Gastroesophageal sphincter (tissue), 3 donors: Measurements from ENCODE around the gene LGALS16.

Experiments used
- EP300 ChIP-seq: sonication (generic); formaldehyde crosslinking; IDR thresholded peaks from one replicate; pipeline ENCODE4 v1.6.1; 2017; ENCODE audit warnings: antibody characterized with exemption, mild to moderate bottlenecking
- POLR2A ChIP-seq, 2 donors: fragments of 450-650 bp; IDR thresholded peaks; one replicate each; pipeline ENCODE4 v1.6.1; 2017; ENCODE audit warnings: antibody characterized with exemption in 2 of 2, mild to moderate bottlenecking in 2 of 2, moderate library complexity in 1 of 2
- POLR2AphosphoS5 ChIP-seq: sonication (generic); formaldehyde crosslinking; IDR thresholded peaks from one replicate; pipeline ENCODE4 v1.6.1; 2017; ENCODE audit warnings: antibody characterized with exemption
- TF ChIP-seq, protein P1 (sequence below), 4 experiments: fragments of 200-600 bp in 2 of 4; fragments of 450-650 bp in 2 of 4; sonication (generic) in 1 of 4; IDR thresholded peaks; one replicate each; pipeline ENCODE4 v1.5.1; 2017 to 2019; ENCODE audit warnings: antibody characterized with exemption in 4 of 4, mild to moderate bottlenecking in 2 of 4, moderate library complexity in 2 of 4

- TF ChIP-seq POLR2A (IDR thresholded peaks at IDR 0.05) (no peak), POLR2AphosphoS5 (no peak), EP300 (no peak)
- TF ChIP-seq, protein P1, sequence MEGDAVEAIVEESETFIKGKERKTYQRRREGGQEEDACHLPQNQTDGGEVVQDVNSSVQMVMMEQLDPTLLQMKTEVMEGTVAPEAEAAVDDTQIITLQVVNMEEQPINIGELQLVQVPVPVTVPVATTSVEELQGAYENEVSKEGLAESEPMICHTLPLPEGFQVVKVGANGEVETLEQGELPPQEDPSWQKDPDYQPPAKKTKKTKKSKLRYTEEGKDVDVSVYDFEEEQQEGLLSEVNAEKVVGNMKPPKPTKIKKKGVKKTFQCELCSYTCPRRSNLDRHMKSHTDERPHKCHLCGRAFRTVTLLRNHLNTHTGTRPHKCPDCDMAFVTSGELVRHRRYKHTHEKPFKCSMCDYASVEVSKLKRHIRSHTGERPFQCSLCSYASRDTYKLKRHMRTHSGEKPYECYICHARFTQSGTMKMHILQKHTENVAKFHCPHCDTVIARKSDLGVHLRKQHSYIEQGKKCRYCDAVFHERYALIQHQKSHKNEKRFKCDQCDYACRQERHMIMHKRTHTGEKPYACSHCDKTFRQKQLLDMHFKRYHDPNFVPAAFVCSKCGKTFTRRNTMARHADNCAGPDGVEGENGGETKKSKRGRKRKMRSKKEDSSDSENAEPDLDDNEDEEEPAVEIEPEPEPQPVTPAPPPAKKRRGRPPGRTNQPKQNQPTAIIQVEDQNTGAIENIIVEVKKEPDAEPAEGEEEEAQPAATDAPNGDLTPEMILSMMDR (IDR thresholded peaks at IDR 0.05) = no peak
Measured at GRCh38 chr19:39679791-39680168, 24.1 kb downstream of the LGALS16 start.
